Caco-2 (cell line): ENCODE results near the gene PSPN. TPM values are rescaled to one million over a fixed set of nuclear protein-coding genes. Genes with fewer than 3 reads are reported as not detected.

Source experiments
- BruUV-seq: library from RNA; stranded (reverse); fragments of 400-500 nt; replicated peaks from 2 replicates; lab custom pipeline; 2021; lab: Mats Ljungman, UMichigan
- CTCF ChIA-PET: fragments of 300-600 bp; sonication (Branson Sonifier 250); formaldehyde crosslinking; loops from one replicate; lab custom pipeline; 2022; ENCODE audit warnings: antibody characterized with exemption; lab: Charles Lee
- POLR2A ChIA-PET: fragments of 300-600 bp; sonication (Branson Sonifier 250); formaldehyde crosslinking; loops from one replicate; lab custom pipeline; 2022; ENCODE audit warnings: antibody characterized with exemption; lab: Charles Lee
- DNase-seq, 2 experiments: peaks; one replicate each; pipeline versions ENCODE4 v3.0.0 to v3.0.0-alpha.2; 2020 to 2022
- H3K27me3 ChIP-seq: replicated peaks from 2 replicates; pipeline ENCODE4 v1.6.0; 2011; ENCODE audit warnings: low read length; ENCODE audit not compliant: control insufficient read depth, insufficient read depth
- H3K36me3 ChIP-seq: 2 replicates; pipeline ENCODE4 v1.5.1; 2011; ENCODE audit warnings: low read length; ENCODE audit not compliant: control insufficient read depth, insufficient read depth
- H3K4me1 ChIP-seq: fragments of 250-450 bp; sonication (Bioruptor Pico); 2 replicates; pipeline ENCODE4 v1.5.1; 2020; ENCODE audit warnings: mild to moderate bottlenecking
- H3K4me3 ChIP-seq: 2 replicates; pipeline ENCODE4 v1.5.1; 2011; ENCODE audit warnings: low read depth, mild to moderate bottlenecking, control low read depth, low read length
- H3K9me3 ChIP-seq: fragments of 250-450 bp; sonication (Bioruptor Pico); 2 replicates; pipeline ENCODE4 v1.5.1; 2020; ENCODE audit warnings: mild to moderate bottlenecking, moderate library complexity
- H3K27ac Mint-ChIP-seq: one replicate; pipeline ENCODE4 v1.8.0; 2022; ENCODE audit warnings: mixed read lengths; ENCODE audit not compliant: unreplicated experiment
- H3K27me3 Mint-ChIP-seq: one replicate; pipeline ENCODE4 v1.8.0; 2022; ENCODE audit warnings: mixed read lengths; ENCODE audit not compliant: insufficient read depth, unreplicated experiment
- H3K36me3 Mint-ChIP-seq: one replicate; pipeline ENCODE4 v1.8.0; 2022; ENCODE audit warnings: mild to moderate bottlenecking, mixed read lengths; ENCODE audit not compliant: insufficient read depth, unreplicated experiment
- H3K4me1 Mint-ChIP-seq: one replicate; pipeline ENCODE4 v1.8.0; 2022; ENCODE audit warnings: low read depth, mixed read lengths; ENCODE audit not compliant: unreplicated experiment
- H3K4me3 Mint-ChIP-seq: one replicate; pipeline ENCODE4 v1.8.0; 2022; ENCODE audit warnings: mild to moderate bottlenecking, moderate library complexity, mixed read lengths; ENCODE audit not compliant: unreplicated experiment
- H3K9me3 Mint-ChIP-seq: one replicate; pipeline ENCODE4 v1.8.0; 2022; ENCODE audit warnings: mixed read lengths; ENCODE audit not compliant: unreplicated experiment
- intact Hi-C: fragments of 100-400 bp; cut with micrococcal nuclease; formaldehyde crosslinking; loops from one replicate; pipeline ENCODE4 v1.10.0; 2022; ENCODE audit not compliant: unreplicated experiment
- total RNA-seq: library from RNA; stranded (reverse); gene quantifications from 2 replicates; pipeline ENCODE4 v1.2.3, GENCODE V29; 2022
- TF ChIP-seq, protein P1 (sequence below), 2 experiments: fragments of 200-600 bp in 1 of 2; IDR thresholded peaks; 1 replicate in 1 of 2; 2 replicates in 1 of 2; pipeline versions ENCODE4 v1.5.1 to v1.8.0; 2011 to 2022; ENCODE audit warnings: antibody characterized with exemption in 1 of 2, control low read depth in 1 of 2, inconsistent platforms in 1 of 2, low read depth in 1 of 2, low read length in 1 of 2, mild to moderate bottlenecking in 1 of 2, moderate library complexity in 1 of 2; ENCODE audit not compliant: insufficient read depth in 1 of 2, severe bottlenecking in 1 of 2, unreplicated experiment in 1 of 2

The PSPN gene
- total RNA-seq, 1 experiment from 2014 or later, result 2.9 TPM

DNA sequence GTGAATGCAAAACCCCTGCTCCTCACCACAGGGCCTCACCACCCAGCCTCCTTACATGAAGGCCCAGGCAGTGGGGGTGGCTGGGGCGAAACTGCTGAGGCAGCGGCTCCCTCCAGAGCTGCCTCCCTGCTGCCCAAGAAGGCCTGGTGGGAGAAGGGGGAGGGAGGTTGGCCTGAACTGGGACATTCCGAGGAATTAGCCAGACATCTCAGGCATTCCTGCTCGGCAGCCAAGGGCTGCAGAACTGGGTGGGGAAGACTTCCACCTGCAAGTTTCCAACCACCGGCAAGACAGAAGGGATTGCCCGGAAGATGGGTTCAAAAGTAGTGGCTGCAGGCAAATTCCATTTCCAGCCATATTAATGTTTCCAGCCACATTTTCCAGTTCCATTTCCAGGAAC is 2.3 kb upstream of the PSPN start:
- no peak overlapping the region for H3K4me3 Mint-ChIP-seq
- H3K9me3 ChIP-seq, result no peaks in the 10 kb centered on the region
- H3K4me3 ChIP-seq, result no peak overlapping the region
- H3K27me3 ChIP-seq, result no peaks in the 10 kb centered on the region
- no peaks in the 10 kb centered on the region; the same call in none of the 2 replicates for H3K36me3 ChIP-seq
- intact Hi-C loops, result no loop called here
- CTCF ChIA-PET, result no interaction called here
- peak overlapping the region; percentile 63 for H3K27ac Mint-ChIP-seq
- no peaks in the 10 kb centered on the region for H3K4me1 Mint-ChIP-seq
- DNase-seq, result peak; percentile 62 to 76
- no TSS peak for BruUV-seq
- no peaks in the 10 kb centered on the region for H3K9me3 Mint-ChIP-seq
- TF ChIP-seq, protein P1, sequence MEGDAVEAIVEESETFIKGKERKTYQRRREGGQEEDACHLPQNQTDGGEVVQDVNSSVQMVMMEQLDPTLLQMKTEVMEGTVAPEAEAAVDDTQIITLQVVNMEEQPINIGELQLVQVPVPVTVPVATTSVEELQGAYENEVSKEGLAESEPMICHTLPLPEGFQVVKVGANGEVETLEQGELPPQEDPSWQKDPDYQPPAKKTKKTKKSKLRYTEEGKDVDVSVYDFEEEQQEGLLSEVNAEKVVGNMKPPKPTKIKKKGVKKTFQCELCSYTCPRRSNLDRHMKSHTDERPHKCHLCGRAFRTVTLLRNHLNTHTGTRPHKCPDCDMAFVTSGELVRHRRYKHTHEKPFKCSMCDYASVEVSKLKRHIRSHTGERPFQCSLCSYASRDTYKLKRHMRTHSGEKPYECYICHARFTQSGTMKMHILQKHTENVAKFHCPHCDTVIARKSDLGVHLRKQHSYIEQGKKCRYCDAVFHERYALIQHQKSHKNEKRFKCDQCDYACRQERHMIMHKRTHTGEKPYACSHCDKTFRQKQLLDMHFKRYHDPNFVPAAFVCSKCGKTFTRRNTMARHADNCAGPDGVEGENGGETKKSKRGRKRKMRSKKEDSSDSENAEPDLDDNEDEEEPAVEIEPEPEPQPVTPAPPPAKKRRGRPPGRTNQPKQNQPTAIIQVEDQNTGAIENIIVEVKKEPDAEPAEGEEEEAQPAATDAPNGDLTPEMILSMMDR (IDR thresholded peaks at IDR 0.05; ENCODE audit: insufficient read depth in 1 of 2, low read depth in 1 of 2, low read length in 1 of 2, severe bottlenecking in 1 of 2, unreplicated experiment in 1 of 2), result no peak
- peaks cover 79% of the 10 kb centered on the region for H3K36me3 Mint-ChIP-seq
- H3K4me1 ChIP-seq, result peaks cover 26% of the 10 kb centered on the region
- POLR2A ChIA-PET, result no interaction called here
- H3K27me3 Mint-ChIP-seq, result no peaks in the 10 kb centered on the region

DNA sequence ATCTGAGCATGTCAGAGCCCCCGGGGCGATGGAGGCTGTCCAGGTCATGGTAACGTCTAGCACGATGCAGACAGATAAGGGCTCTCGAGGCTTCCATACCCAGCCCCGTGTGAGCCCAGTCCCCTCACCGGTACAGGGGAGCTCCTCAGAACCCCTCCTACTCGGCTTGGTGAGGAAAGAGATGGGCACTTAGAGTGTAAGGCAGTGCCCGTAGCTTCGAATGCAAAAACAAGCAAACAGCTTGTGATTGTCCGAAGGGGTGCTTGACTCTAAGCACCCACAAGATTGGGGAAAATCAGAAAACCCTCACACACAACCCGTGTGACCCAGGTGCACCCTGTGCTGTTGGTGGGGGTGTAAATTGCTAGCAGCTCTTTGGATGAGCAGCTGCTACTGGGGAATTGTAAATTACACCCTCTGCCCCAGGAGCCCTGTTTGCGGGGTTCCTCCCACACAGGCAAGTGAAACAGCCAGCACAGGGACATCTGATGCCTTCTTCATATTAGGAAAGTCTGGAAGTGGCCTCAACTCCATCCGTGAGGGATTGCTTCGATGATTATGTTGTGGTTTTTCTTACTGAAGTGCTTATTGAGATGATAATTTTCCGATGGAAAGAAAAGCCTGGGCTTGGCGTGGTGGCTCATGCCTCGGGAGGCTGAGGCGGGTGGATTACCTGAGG is 918 bp upstream of the PSPN start:
- DNase-seq, result no peak
- intact Hi-C loops, result no loop called here
- POLR2A ChIA-PET, result no interaction called here
- Histone ChIP-seq H3K4me1 (peaks cover 32% of the 10 kb centered on the region), H3K36me3 (no peaks in the 10 kb centered on the region; the same call in none of the 2 replicates), H3K27me3 (no peaks in the 10 kb centered on the region), H3K4me3 (no peak overlapping the region), H3K9me3 (no peaks in the 10 kb centered on the region)
- Mint-ChIP-seq H3K4me1 (peaks cover 6% of the 10 kb centered on the region), H3K36me3 (peaks cover 76% of the 10 kb centered on the region), H3K27ac (peak overlapping the region; percentile 76), H3K4me3 (no peak overlapping the region), H3K27me3 (no peaks in the 10 kb centered on the region), H3K9me3 (no peaks in the 10 kb centered on the region)
- no TSS peak for BruUV-seq
- TF ChIP-seq, protein P1 (IDR thresholded peaks at IDR 0.05; ENCODE audit: insufficient read depth in 1 of 2, low read depth in 1 of 2, low read length in 1 of 2, severe bottlenecking in 1 of 2, unreplicated experiment in 1 of 2), result no peak
- CTCF ChIA-PET, result no interaction called here

DNA sequence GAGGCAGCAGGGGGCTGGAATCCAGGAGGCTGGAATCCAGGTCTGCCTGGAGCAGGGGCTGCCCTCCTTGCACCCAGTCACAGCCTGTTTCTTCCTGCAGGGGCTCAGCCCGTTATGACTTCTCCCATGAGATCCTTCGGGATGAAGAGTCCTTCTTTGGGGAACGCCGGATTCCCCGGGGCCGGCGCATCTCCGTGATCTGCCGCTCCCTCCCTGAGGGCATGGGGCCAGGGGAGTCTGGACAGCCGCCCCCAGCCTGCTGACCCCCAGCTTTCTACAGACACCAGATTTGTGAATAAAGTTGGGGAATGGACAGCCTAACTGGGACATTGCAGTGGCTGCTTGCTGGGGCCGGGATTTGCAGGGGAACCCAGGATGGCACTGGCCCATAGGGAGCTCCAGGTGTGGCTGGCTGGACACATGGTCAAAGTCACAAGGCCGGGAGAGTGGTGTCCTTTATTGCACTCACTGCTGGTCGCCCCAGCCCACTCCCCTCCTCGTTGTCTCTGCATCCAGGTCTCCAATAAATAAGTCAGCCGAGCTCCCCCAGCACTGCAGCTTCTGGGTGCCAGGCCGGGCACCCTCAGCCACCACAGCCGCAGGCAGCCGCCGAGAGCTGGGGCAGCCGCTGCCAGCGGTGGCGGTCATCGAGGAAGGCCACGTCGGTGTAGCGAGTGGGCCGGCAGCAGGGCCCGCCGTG is 872 bp downstream of the PSPN start:
- H3K36me3 ChIP-seq, result no peaks in the 10 kb centered on the region; the same call in 1 of the 2 replicates
- no peak overlapping the region for H3K27ac Mint-ChIP-seq
- H3K36me3 Mint-ChIP-seq, result peaks cover 67% of the 10 kb centered on the region
- TF ChIP-seq, protein P1 (IDR thresholded peaks at IDR 0.05; ENCODE audit: insufficient read depth in 1 of 2, low read depth in 1 of 2, low read length in 1 of 2, severe bottlenecking in 1 of 2, unreplicated experiment in 1 of 2), result no peak
- TSS peak; percentile 42 for BruUV-seq
- H3K9me3 ChIP-seq, result no peaks in the 10 kb centered on the region
- H3K27me3 Mint-ChIP-seq, result no peaks in the 10 kb centered on the region
- intact Hi-C loops, result no loop called here
- peaks cover 32% of the 10 kb centered on the region for H3K4me1 ChIP-seq
- peak overlapping the region; percentile 37 for H3K4me3 Mint-ChIP-seq
- H3K4me1 Mint-ChIP-seq, result peaks cover 6% of the 10 kb centered on the region
- POLR2A ChIA-PET, result no interaction called here
- CTCF ChIA-PET, result interaction anchor here (0.5 kb wide), 1 partner anchor 113 kb away, joined by 4 read pairs; no protein-coding TSS in a partner anchor
- no peak overlapping the region for H3K4me3 ChIP-seq
- no peak for DNase-seq
- no peaks in the 10 kb centered on the region for H3K27me3 ChIP-seq
- no peaks in the 10 kb centered on the region for H3K9me3 Mint-ChIP-seq
